ENCODE data around the gene DVL2.
A peak's percentile ranks its signal among the peaks of the same experiment; 100 is the strongest.

Gene DVL2

DNA sequence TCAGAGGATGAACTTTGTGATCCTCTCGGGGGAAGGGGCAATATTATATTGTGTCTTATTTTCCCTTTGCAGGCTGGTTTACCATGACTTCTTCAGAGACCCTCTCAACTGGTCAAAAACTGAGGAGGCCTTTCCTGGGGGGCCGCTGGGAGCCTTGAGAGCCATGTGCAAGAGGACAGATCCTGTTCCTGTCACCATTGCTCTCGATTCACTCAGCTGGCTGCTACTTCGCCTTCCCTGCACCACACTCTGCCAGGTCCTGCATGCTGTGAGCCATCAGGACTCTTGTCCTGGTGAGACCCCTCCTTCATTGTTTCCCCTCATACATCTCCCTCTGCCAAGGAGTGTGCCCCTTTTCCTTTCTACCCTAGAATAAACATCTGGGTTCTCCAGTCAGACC lies 20.2 kb upstream of the DVL2 start:
- no peak overlapping the region for H3K4me3 ChIP-seq (ENCODE audit: low read depth, low read length)
- TF ChIP-seq, protein P1, sequence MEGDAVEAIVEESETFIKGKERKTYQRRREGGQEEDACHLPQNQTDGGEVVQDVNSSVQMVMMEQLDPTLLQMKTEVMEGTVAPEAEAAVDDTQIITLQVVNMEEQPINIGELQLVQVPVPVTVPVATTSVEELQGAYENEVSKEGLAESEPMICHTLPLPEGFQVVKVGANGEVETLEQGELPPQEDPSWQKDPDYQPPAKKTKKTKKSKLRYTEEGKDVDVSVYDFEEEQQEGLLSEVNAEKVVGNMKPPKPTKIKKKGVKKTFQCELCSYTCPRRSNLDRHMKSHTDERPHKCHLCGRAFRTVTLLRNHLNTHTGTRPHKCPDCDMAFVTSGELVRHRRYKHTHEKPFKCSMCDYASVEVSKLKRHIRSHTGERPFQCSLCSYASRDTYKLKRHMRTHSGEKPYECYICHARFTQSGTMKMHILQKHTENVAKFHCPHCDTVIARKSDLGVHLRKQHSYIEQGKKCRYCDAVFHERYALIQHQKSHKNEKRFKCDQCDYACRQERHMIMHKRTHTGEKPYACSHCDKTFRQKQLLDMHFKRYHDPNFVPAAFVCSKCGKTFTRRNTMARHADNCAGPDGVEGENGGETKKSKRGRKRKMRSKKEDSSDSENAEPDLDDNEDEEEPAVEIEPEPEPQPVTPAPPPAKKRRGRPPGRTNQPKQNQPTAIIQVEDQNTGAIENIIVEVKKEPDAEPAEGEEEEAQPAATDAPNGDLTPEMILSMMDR (conservative IDR thresholded peaks at IDR 0.05; ENCODE audit: low read depth, low read length): no peak
- DNase-seq (ENCODE audit: low read depth): no peak

DNA sequence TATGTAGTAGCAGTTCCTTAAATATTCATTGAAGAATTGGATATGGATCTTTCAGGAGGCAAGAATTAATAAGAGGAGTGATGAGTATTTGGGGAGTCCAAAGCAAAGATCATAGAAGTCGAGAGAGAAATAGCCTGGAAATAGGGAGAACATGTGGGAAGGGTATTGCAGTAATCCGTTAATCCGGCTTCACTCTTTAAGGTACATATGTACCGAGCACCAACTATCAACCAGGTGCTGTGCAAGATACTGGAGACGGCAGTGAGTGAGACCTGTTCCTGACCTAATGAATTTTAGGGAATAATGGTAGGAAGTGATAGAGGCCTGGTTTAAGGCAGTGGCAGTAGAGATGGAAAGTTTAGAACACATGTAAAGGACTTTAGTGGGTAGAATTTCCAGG lies 18.8 kb upstream of the DVL2 start:
- TF ChIP-seq, protein P1 (conservative IDR thresholded peaks at IDR 0.05; ENCODE audit: low read depth, low read length): no peak
- H3K4me3 ChIP-seq (ENCODE audit: low read depth, low read length): peak overlapping the region; percentile 91
- no peak for DNase-seq (ENCODE audit: low read depth)

DNA sequence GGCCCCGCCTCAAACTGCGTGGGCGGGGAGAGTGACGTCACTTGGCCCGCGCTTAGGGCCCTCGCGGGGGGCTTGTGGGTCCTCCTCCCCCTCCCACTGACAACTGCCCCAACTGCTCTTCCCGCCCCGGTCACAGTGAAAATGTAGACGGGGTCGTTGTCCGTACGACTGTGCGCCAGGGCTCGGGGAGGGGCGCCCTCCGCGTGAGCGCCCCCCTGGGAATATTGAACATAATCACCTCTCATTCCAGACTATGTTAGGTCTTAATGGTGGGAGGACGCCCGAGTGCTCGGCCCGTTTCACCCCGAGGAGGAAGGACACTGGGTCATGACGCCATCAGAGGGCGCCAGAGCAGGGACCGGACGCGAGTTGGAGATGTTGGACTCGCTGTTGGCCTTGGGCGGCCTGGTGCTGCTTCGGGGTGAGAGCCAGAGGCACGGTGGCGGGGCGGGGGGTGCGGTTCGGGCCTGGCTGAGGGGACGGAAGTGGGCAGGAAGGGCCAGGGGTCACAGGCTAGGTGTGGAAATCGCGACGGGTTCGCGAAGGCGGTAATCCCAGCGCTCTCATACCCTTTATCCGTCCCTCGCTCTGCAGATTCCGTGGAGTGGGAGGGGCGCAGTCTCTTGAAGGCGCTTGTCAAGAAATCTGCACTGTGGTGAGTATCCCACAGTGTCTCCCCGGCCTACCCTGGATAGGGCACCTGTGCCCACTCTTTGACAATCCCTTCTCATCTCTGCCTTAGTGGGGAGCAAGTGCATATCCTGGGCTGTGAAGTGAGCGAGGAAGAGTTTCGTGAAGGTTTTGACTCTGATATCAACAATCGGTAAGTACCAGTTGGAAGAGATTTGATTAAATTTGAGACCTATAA lies 18.1 kb upstream of the DVL2 start, which contains the start of gene ELP5:
ELP5 (plus strand) TSS at position 40 of the 868 bp plus-strand sequence; CDS start at position 376, 336 bp downstream.
- DNase-seq (ENCODE audit: low read depth): peak; percentile 95
- peak within 1 kb of the TSS; percentile 96 for H3K4me3 ChIP-seq (ENCODE audit: low read depth, low read length)
- TF ChIP-seq, protein P1 (conservative IDR thresholded peaks at IDR 0.05; ENCODE audit: low read depth, low read length): no peak

DNA sequence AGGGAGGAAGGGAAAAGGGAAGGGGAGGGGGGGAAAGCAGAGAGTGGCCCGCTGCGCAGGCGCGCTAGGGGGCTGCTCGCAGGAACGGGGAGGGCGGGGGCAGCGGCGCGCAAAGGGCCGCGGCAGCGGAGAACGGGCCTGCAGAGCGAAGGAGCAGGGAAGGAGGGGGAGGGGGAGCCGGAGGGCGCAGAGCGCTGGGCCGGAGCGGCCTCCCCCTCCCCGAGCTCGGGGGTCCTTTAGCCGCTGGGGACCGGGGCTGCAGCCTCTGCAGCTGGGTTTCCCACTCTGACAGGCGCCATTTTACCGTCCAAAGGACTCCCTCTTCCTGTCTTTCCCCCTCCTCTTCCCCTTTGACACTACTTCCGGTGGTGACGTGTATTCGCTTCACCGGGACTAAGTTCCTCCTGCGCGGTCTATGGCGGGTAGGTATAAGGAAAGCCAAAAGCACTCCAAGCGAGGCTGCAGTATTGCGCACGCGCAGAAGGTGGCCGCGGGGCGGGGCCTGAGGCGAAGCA lies 17.4 kb upstream of the DVL2 start, which contains the start of gene CTDNEP1:
CTDNEP1 (minus strand) TSS at position 74 of the 515 bp plus-strand sequence. CDS start 438 bp downstream, outside the sequence.
- TF ChIP-seq, protein P1 (conservative IDR thresholded peaks at IDR 0.05; ENCODE audit: low read depth, low read length): no peak
- DNase-seq (ENCODE audit: low read depth): peak; percentile 100
- peak within 1 kb of the TSS; percentile 96 for H3K4me3 ChIP-seq (ENCODE audit: low read depth, low read length)

DNA sequence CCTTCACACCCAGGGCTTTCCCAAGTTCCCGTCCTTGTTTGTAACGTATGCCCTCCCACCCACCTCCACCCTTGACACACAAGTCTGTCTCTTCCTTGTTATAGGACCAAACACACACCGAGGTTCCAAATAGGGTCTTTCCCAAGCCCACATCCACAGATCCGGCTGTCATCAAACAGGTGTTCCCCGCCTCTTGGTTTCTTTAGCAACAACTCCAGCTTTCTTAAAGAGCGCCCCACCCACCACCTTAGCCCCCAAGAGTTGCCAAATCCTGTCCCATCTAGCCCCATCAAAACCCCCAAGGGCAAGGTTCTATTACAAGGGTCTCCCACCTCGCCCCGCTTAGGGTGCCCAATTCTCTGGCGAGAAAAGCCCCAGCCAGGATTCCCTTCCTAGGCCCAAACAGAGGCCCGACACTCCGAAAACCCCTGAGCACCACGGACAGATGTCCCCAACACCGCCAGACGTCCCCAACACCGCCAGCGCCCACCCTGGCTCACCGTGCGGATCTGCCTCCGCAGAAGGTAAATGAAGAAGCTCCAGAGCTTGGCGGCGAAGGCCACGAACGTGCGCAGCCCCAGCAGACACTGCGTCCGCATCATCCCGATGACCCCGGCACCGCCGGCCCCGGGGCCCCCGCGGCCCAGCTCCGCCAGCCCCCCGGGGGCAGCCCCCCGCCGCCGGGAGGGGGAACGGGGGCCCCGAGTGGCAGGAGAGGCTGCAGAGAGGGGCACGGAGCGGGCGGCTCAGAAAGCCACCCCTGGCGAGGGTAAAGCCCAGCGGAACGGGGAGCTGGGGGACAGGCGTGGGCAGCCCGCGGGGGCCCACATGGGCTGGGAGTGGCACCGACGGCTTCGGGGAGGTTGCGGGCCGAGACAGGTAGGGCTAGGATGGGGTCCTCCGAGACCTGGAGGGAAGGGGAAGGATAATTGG lies 16.6 kb upstream of the DVL2 start:
- peak overlapping the region; percentile 96 for H3K4me3 ChIP-seq (ENCODE audit: low read depth, low read length)
- TF ChIP-seq, protein P1 (conservative IDR thresholded peaks at IDR 0.05; ENCODE audit: low read depth, low read length): no peak
- DNase-seq (ENCODE audit: low read depth): peak; percentile 28

DNA sequence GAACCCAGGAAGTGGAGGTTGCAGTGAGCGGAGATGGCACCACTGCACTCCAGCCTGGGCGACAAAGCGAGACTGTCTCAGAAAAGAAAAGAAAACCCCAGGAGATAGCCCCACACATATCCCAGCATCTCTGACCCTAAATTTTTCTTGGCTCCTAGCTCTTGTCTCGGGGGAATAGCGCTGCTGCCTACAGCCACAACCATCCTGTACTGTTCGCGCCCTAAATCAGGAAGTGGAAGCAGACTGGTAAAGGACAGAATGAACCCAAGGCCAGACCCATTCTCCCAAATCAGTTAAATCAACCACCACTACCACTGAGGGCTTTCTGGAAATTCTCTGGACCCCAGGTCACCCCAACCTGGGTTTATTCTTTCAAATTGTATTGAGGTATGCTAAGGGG lies 15.5 kb upstream of the DVL2 start:
- TF ChIP-seq, protein P1 (conservative IDR thresholded peaks at IDR 0.05; ENCODE audit: low read depth, low read length): no peak
- DNase-seq (ENCODE audit: low read depth): no peak
- H3K4me3 ChIP-seq (ENCODE audit: low read depth, low read length): peak overlapping the region; percentile 96
